Astrocyte of the spinal cord (primary cell): ENCODE results near the gene HLA-E.
"Not testable (repeated sequence)": the region's sequence is repeated elsewhere in the genome, so short reads cannot be mapped to it uniquely, and the experiment has no call there.

Experiments used
- DNase-seq: peaks from one replicate; pipeline ENCODE4 v3.0.0; 2011; ENCODE audit warnings: low read depth, low spot score
- H3K4me3 ChIP-seq: 2 replicates; pipeline ENCODE4 v1.5.1; 2011; ENCODE audit warnings: low read depth, mild to moderate bottlenecking, low read length, moderate library complexity
- in situ Hi-C: cut with HindIII; loops from 2 replicates; pipeline ENCODE4 v1.10.0; 2017; ENCODE audit warnings: low sequenced_read_pairs
- TF ChIP-seq, protein P1 (sequence below): IDR thresholded peaks from 2 replicates; pipeline ENCODE4 v1.5.1; 2012; ENCODE audit warnings: low read depth, mild to moderate bottlenecking, low read length, inconsistent platforms

The HLA-E gene

DNA sequence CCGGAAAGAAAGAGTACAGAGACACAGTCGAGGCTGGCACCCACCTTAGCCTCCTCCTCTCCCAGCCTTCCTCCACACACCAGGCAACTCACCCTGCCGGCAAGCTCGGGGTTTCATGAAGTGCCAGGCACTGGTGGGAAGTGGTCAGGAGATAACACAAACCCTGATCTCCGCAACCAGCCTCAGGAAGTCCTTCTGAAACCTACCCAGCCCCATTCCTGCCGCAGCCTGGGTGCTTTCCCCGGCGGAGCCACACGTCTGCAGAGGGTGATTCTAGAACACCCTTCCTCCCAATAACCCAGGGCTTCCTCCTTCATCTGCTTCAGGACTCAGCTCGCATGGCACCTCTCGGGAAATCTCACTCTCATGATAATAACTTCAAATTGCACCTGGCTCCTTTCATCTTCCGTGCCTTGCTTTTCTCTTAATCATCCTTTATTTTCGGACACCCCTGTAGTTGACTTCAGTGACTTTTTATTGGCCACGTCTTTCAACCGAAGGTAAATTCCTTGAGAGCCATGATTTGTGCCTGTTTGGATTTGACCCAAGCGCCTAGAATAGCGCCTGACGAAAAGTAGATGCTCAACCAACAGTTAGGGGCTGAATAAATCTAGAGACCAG, 8.7 kb upstream of the HLA-E start:
- TF ChIP-seq, protein P1, sequence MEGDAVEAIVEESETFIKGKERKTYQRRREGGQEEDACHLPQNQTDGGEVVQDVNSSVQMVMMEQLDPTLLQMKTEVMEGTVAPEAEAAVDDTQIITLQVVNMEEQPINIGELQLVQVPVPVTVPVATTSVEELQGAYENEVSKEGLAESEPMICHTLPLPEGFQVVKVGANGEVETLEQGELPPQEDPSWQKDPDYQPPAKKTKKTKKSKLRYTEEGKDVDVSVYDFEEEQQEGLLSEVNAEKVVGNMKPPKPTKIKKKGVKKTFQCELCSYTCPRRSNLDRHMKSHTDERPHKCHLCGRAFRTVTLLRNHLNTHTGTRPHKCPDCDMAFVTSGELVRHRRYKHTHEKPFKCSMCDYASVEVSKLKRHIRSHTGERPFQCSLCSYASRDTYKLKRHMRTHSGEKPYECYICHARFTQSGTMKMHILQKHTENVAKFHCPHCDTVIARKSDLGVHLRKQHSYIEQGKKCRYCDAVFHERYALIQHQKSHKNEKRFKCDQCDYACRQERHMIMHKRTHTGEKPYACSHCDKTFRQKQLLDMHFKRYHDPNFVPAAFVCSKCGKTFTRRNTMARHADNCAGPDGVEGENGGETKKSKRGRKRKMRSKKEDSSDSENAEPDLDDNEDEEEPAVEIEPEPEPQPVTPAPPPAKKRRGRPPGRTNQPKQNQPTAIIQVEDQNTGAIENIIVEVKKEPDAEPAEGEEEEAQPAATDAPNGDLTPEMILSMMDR = no peak
- DNase-seq = no peak
- in situ Hi-C loops = no loop called here
- no peak overlapping the region for H3K4me3 ChIP-seq

GRCh38 chr6:30481211-30481964, 7.9 kb upstream of the HLA-E start:
- DNase-seq = no peak
- TF ChIP-seq, protein P1 = peak; percentile 5
- H3K4me3 ChIP-seq = no peak overlapping the region
- in situ Hi-C loops = no loop called here

DNA sequence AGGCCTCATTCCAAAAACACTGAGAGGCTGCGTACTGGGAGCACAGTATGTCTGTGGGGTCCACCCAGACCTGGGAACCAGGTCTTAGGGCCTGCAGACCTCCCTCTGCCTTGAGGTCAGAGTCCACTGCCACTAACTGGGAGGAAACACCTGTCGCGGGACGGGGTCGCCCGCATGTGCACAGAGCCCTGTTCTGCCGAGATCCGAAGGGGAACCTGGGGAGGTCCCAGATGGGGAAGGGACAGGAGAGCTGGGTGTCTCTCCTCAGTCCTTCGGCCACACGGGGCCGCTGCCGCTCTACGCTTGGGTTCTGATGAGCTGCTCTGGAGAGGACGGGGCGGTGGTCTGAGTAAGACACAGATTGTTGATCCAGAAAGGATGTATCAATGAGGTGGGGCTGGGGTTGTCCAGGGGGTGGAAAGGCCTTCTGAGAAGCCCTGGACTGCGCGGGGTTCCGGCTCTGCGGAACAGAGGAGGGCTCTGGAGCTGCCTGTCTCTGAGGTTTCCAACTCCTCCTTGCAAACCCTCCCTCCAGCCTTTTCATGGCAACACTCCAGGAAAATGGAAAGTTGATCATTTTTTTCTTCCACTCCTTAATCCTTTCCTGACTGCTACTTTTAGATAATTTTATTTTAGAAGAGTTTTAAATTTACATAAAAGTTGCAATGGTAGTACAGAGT, 7.2 kb upstream of the HLA-E start:
- H3K4me3 ChIP-seq, in situ Hi-C loops: not testable (repeated sequence)
- DNase-seq = peak; percentile 62
- TF ChIP-seq, protein P1 = peak; percentile 84

GRCh38 chr6:30483677-30484279, 5.5 kb upstream of the HLA-E start:
- in situ Hi-C loops = no loop called here
- TF ChIP-seq, protein P1 = peak; percentile 54
- H3K4me3 ChIP-seq = no peak overlapping the region
- peak; percentile 66 for DNase-seq

DNA sequence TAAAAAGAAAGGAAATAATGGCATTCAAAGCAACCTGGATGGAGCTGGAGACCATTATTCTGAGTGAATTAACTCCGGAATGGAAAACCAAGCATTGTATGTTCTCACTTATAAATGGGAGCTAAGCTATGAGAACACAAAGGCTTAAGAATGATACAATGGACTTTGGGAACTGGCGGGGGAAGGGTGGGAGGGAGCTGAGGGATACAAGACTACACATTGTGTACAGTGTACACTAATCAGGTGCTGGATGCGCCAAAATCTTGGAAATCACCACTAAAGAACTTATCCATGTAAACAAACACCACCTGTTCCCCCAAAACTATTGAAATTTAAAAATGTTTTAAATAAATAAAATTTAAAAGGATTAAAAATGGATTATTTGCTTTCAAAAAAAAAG, 4.1 kb upstream of the HLA-E start:
- no peak overlapping the region for H3K4me3 ChIP-seq
- DNase-seq = no peak
- in situ Hi-C loops = no loop called here
- TF ChIP-seq, protein P1 = no peak

GRCh38 chr6:30487926-30488325, 1.4 kb upstream of the HLA-E start:
- DNase-seq = no peak
- in situ Hi-C loops = no loop called here
- no peak overlapping the region for H3K4me3 ChIP-seq
- TF ChIP-seq, protein P1 = no peak

- peak overlapping the region; percentile 92 for H3K4me3 ChIP-seq
- DNase-seq, in situ Hi-C loops: not testable (repeated sequence)
Observed at GRCh38 chr6:30488697-30489080, 620 bp upstream of the HLA-E start.
